NCI-H2196 treated with DMSO at 0.1 percent for 48 hours (cell line): ENCODE results near the gene SHISAL1.

Experiments
- DNase-seq: peaks from one replicate; lab custom pipeline; 2025; ENCODE audit not compliant: unreplicated experiment; lab: John Stamatoyannopoulos, UW

The SHISAL1 gene

GRCh38 chr22:44197271-44197670 is 115.5 kb downstream of the SHISAL1 start:
- no peak for DNase-seq

- no peak for DNase-seq
Observed at GRCh38 chr22:44196731-44197131, 116.0 kb downstream of the SHISAL1 start.

- DNase-seq, result no peak
Observed at GRCh38 chr22:44196241-44196640, 116.5 kb downstream of the SHISAL1 start.

GRCh38 chr22:44195189-44195871 is 117.4 kb downstream of the SHISAL1 start:
- DNase-seq, result no peak

GRCh38 chr22:44194569-44194968 is 118.2 kb downstream of the SHISAL1 start:
- no peak for DNase-seq
